Kidney epithelial cell (primary cell): ENCODE results near the gene LRRC47. TPM values are rescaled to one million over a fixed set of nuclear protein-coding genes. Genes with fewer than 3 reads are reported as not detected.

ENCODE experiments used
- DNase-seq: peaks from one replicate; pipeline ENCODE4 v3.0.0-alpha.2; 2010; ENCODE audit warnings: low read depth
- H3K27me3 ChIP-seq: 2 replicates; pipeline ENCODE4 v1.6.0; 2011; ENCODE audit warnings: low read length; ENCODE audit not compliant: control insufficient read depth, insufficient read depth
- H3K36me3 ChIP-seq: 2 replicates; pipeline ENCODE4 v1.5.1; 2011; ENCODE audit warnings: low read length; ENCODE audit not compliant: control insufficient read depth, insufficient read depth
- H3K4me3 ChIP-seq: 2 replicates; pipeline ENCODE4 v1.5.1; 2011; ENCODE audit warnings: low read depth, mild to moderate bottlenecking, control low read depth, low read length
- CTCF ChIP-seq: IDR thresholded peaks from 2 replicates; pipeline ENCODE4 v1.5.1; 2011; ENCODE audit warnings: mild to moderate bottlenecking, moderate library complexity, low read length, control low read depth, inconsistent platforms; ENCODE audit not compliant: insufficient read depth, poor library complexity, severe bottlenecking
- total RNA-seq: library from RNA; depleted of rRNA; stranded (reverse); fragments of >200 nt; gene quantifications from 2 replicates; pipeline ENCODE4 v1.2.3, GENCODE V29; 2015

LRRC47 gene
- total RNA-seq, 1 donor from 2014 or later, result 55.9 TPM

- TF ChIP-seq CTCF, result no peak
- Histone ChIP-seq H3K27me3 (peaks cover 2% of the 10 kb centered on the region), H3K36me3 (no peaks in the 10 kb centered on the region), H3K4me3 (peak overlapping the region; percentile 83)
- no peak for DNase-seq
Measured at GRCh38 chr1:3747522-3747848, 48.8 kb downstream of the LRRC47 start.

- no peaks in the 10 kb centered on the region for H3K36me3 ChIP-seq
- no peak for TF ChIP-seq CTCF
- peak; percentile 29 for DNase-seq
- peak overlapping the region; percentile 83 for H3K4me3 ChIP-seq
- peaks cover 2% of the 10 kb centered on the region for H3K27me3 ChIP-seq
Measured at GRCh38 chr1:3746830-3747521, 49.3 kb downstream of the LRRC47 start.

GRCh38 chr1:3746389-3746829 is 49.9 kb downstream of the LRRC47 start:
- peak overlapping the region; percentile 83 for H3K4me3 ChIP-seq
- peaks cover 2% of the 10 kb centered on the region for H3K27me3 ChIP-seq
- H3K36me3 ChIP-seq, result no peaks in the 10 kb centered on the region
- TF ChIP-seq CTCF, result no peak
- no peak for DNase-seq

GRCh38 chr1:3745590-3746381 is 50.5 kb downstream of the LRRC47 start:
- H3K27me3 ChIP-seq, result peaks cover 2% of the 10 kb centered on the region
- no peak for TF ChIP-seq CTCF
- no peaks in the 10 kb centered on the region for H3K36me3 ChIP-seq
- no peak for DNase-seq
- H3K4me3 ChIP-seq, result no peak overlapping the region

GRCh38 chr1:3745071-3745470 is 51.2 kb downstream of the LRRC47 start:
- H3K4me3 ChIP-seq, result no peak overlapping the region
- DNase-seq, result no peak
- no peaks in the 10 kb centered on the region for H3K27me3 ChIP-seq
- no peak for TF ChIP-seq CTCF
- H3K36me3 ChIP-seq, result no peaks in the 10 kb centered on the region
